Adrenal gland (tissue), 12 donors: ENCODE results near the gene XPR1. TPM values are rescaled to one million over a fixed set of nuclear protein-coding genes. Genes with fewer than 3 reads are reported as not detected.

Experiments
- DNase-seq, 7 donors: peaks; one replicate each; pipeline ENCODE4 v3.0.0-alpha.2; 2019 to 2020
- H3K27ac ChIP-seq, 5 donors: fragments of 200-600 bp; sonication (generic) in 4 of 5; 1 replicate in 3 of 5; 2 replicates in 2 of 5; pipeline versions ENCODE4 v1.5.1 to v1.8.0; 2016 to 2020; ENCODE audit warnings: mild to moderate bottlenecking in 1 of 5
- H3K27me3 ChIP-seq: fragments of 200-600 bp; 2 replicates; pipeline ENCODE4 v1.8.0; 2021
- H3K36me3 ChIP-seq, 2 donors: fragments of 200-600 bp; replicated peaks in 1 of 2; 1 replicate in 1 of 2; 2 replicates in 1 of 2; pipeline versions ENCODE4 v1.5.1 to v1.8.0; 2018 to 2022
- H3K4me1 ChIP-seq, 2 donors: fragments of 200-600 bp; replicated peaks in 1 of 2; 1 replicate in 1 of 2; 2 replicates in 1 of 2; pipeline versions ENCODE4 v1.5.1 to v1.8.0; 2018 to 2021
- H3K4me3 ChIP-seq, 4 donors: fragments of 200-600 bp; sonication (generic) in 3 of 4; one replicate each; pipeline ENCODE4 v1.5.1; 2016 to 2018
- H3K9me3 ChIP-seq, 3 donors: fragments of 200-600 bp; sonication (generic) in 1 of 3; replicated peaks in 1 of 3; 1 replicate in 2 of 3; 2 replicates in 1 of 3; pipeline versions ENCODE4 v1.5.1 to v1.8.0; 2016 to 2021
- POLR2A ChIP-seq, 2 donors: fragments of 450-650 bp; IDR thresholded peaks; one replicate each; pipeline ENCODE4 v1.6.1; 2017; ENCODE audit warnings: antibody characterized with exemption in 2 of 2, mild to moderate bottlenecking in 2 of 2, moderate library complexity in 1 of 2
- WGBS, 4 donors: extraction: QIAGEN DNeasy Blood & Tissue Kit in 2 of 4; methylation state at CpG; one replicate each; pipeline versions ENCODE4 v1.1.5 to v1.1.7; 2013 to 2017; 5-methylcytosine and 5-hydroxymethylcytosine counted together
- intact Hi-C, 2 donors: fragments of 100-400 bp; cut with DNase I; formaldehyde crosslinking; loops; one replicate each; pipeline versions ENCODE4 v1.14.1 to v1.15.0; 2022 to 2023
- polyA plus RNA-seq, 3 donors: library from polyadenylated mRNA; stranded (reverse); fragments of 200-250 nt in 2 of 3; fragments of 350-450 nt in 1 of 3; fragmentation: Illumina TruSeq in 1 of 3; extraction: RNeasy Lipid Tissue Mini Kit (QIAGEN cat#74804) in 1 of 3; gene quantifications; one replicate each; pipeline ENCODE4 v1.2.3, GENCODE V29; 2013 to 2014
- total RNA-seq, 9 donors: library from RNA; depleted of rRNA in 4 of 9; stranded (reverse); fragments of >200 nt in 4 of 9; fragments of 120-200 nt in 1 of 9; fragmentation: NEBNext Ultra II Directional in 1 of 9; extraction: Animal tissue kit (Norgen Biotek cat#: 25700) in 1 of 9; gene quantifications; one replicate each; pipeline versions ENCODE4 v1.1.0 to v1.2.4, GENCODE V29; 2013 to 2023
- TF ChIP-seq, protein P1 (sequence below), 6 experiments: fragments of 450-650 bp in 4 of 6; fragments of 200-600 bp in 2 of 6; sonication (generic) in 1 of 6; IDR thresholded peaks; 1 replicate in 5 of 6; 2 replicates in 1 of 6; pipeline versions ENCODE4 v1.5.1 to v1.8.0; 2016 to 2021; ENCODE audit warnings: antibody characterized with exemption in 6 of 6, mild to moderate bottlenecking in 2 of 6, moderate library complexity in 1 of 6
- donor health status: healthy with polysubstance abuse.
- donor health status: Bipolar disorder and iron deficiency.
- donor health status: DM: yes; HTN: yes; CAD: no.
- donor health status: DM: no; HTN: no; CAD: no.
- donor health status: DM: no; HTN: no; CAD: no.
- donor health status: DM: yes; HTN: yes; CAD: no.

Gene XPR1
- total and polyA plus RNA-seq, 12 donors = 4.8 to 53.0 (median 24.1) TPM

DNA sequence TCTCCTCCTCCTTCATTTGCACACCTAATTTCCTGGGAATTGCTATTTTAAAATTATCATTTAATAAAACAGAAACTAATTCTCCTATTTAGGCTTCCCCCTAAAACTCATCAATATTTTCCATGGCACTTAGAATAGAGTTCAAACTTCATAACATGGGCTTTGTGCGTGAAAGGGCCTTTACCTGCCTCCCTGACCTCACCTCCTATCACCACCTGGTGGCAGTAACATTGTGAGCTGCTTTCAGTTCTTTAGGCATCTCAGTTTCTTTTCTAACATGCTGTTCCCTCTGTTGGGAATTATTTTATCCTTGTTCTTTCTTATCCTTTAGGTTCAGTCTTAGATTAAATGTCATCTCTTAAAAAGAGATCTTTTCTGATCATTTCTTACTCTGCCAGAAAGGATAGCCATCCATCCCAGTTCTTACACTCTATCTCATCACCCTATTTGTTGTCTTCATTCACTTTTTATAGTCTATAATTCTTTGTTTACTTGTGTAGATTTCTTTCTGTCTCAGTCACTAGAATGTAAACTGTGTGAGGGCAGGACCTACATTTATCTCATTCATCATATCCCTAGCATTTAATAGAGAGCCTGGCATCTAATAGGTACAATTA is 147.1 kb downstream of the XPR1 start:
- Histone ChIP-seq H3K4me3 (no peak overlapping the region), H3K4me1 (peaks cover 0 to 1% of the 10 kb centered on the region in 2 donors), H3K27me3 (no peaks in the 10 kb centered on the region), H3K27ac (no peak overlapping the region), H3K36me3 (no peaks in the 10 kb centered on the region), H3K9me3 (no peaks in the 10 kb centered on the region)
- DNase-seq = no peak
- intact Hi-C loops = no loop called here
- TF ChIP-seq POLR2A (IDR thresholded peaks at IDR 0.05) = no peak
- TF ChIP-seq, protein P1, sequence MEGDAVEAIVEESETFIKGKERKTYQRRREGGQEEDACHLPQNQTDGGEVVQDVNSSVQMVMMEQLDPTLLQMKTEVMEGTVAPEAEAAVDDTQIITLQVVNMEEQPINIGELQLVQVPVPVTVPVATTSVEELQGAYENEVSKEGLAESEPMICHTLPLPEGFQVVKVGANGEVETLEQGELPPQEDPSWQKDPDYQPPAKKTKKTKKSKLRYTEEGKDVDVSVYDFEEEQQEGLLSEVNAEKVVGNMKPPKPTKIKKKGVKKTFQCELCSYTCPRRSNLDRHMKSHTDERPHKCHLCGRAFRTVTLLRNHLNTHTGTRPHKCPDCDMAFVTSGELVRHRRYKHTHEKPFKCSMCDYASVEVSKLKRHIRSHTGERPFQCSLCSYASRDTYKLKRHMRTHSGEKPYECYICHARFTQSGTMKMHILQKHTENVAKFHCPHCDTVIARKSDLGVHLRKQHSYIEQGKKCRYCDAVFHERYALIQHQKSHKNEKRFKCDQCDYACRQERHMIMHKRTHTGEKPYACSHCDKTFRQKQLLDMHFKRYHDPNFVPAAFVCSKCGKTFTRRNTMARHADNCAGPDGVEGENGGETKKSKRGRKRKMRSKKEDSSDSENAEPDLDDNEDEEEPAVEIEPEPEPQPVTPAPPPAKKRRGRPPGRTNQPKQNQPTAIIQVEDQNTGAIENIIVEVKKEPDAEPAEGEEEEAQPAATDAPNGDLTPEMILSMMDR (IDR thresholded peaks at IDR 0.05) = no peak
- WGBS, 4 donors = 83 to 96% (median 90%) methylated on average over 1 of the region's 1 CpG

DNA sequence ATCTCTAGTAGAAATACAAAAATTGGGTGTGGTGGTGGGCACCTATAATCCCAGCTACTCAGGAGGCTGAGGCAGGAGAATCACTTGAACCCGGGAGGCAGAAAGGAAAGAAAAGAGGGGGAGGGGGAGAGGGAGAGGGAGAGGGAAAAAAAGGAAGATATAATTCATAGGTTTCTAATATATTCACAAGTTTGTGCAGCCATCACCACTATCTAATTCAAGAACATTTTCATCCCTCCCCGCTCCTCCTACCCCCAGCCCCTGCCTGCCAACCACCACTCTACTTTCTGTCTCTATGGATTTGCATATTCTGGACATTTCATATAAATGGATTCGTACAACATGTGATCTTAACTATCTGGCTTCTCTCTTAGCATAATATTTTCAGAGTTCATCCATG is 147.8 kb downstream of the XPR1 start:
- intact Hi-C loops = no loop called here
- TF ChIP-seq, protein P1 (IDR thresholded peaks at IDR 0.05) = no peak
- TF ChIP-seq POLR2A (IDR thresholded peaks at IDR 0.05) = no peak
- no peak overlapping the region for H3K4me3 ChIP-seq
- no peak for DNase-seq
- WGBS, 4 donors = 91 to 95% (median 93%) methylated on average over 3 of the region's 3 CpGs
- no peak overlapping the region for H3K27ac ChIP-seq
- no peaks in the 10 kb centered on the region for H3K27me3 ChIP-seq
- H3K4me1 ChIP-seq = no peaks in the 10 kb centered on the region
- H3K9me3 ChIP-seq = no peaks in the 10 kb centered on the region
- H3K36me3 ChIP-seq = no peaks in the 10 kb centered on the region

DNA sequence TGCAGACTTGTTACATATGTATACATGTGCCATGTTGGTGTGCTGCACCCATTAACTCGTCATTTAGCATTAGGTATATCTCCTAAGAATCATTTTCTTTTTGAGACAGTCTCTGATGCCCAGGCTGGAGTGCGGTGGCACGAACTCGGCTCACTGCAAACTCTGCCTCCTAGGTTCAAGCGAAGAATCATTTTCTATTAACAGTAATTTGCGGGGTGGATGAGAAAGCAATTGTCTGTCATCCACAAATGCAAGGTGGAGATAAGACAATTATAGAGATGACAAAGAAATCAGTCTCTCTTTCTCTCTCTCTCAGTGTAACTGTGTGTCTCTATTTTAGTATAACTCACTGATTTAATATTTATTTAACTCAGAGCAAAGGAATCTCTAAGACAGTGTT is 149.9 kb downstream of the XPR1 start:
- H3K4me1 ChIP-seq = no peaks in the 10 kb centered on the region
- H3K36me3 ChIP-seq = no peaks in the 10 kb centered on the region
- intact Hi-C loops = no loop called here
- DNase-seq = no peak
- H3K27ac ChIP-seq = no peak overlapping the region
- no peaks in the 10 kb centered on the region for H3K27me3 ChIP-seq
- H3K4me3 ChIP-seq = no peak overlapping the region
- H3K9me3 ChIP-seq = no peaks in the 10 kb centered on the region
- no peak for TF ChIP-seq POLR2A (IDR thresholded peaks at IDR 0.05)
- TF ChIP-seq, protein P1 (IDR thresholded peaks at IDR 0.05) = no peak
- 90 to 96% (median 94%) methylated on average over 6 of the region's 6 CpGs for WGBS, 4 donors

DNA sequence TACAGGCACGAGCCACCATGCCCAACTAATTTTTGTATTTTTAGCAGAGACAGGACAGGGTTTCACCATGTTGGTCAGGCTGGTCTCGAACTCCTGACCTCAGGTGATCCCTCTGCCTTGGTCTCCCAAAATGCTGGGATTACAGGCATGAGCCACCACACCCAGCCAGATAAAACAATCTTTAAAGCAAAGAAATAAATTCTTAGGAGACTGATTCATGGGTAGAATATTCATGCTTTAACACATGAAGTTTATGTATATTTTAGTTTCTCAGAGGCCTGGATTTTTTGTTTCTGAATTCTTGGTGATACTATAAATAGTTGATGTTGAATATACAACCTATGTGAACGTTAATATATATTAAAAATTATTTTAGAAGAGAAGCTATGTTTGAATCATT is 153.5 kb downstream of the XPR1 start:
- no peak overlapping the region for H3K27ac ChIP-seq
- no peaks in the 10 kb centered on the region for H3K4me1 ChIP-seq
- TF ChIP-seq, protein P1 (IDR thresholded peaks at IDR 0.05) = no peak
- TF ChIP-seq POLR2A (IDR thresholded peaks at IDR 0.05) = no peak
- no peak for DNase-seq
- intact Hi-C loops = no loop called here
- H3K36me3 ChIP-seq = no peaks in the 10 kb centered on the region
- no peaks in the 10 kb centered on the region for H3K9me3 ChIP-seq
- no peak overlapping the region for H3K4me3 ChIP-seq
- H3K27me3 ChIP-seq = no peaks in the 10 kb centered on the region
- 88 to 92% (median 90%) methylated on average over 3 of the region's 3 CpGs for WGBS, 4 donors
